Spinal cord (tissue), 10 donors: ENCODE measurements around the gene PLD3. TPM values are rescaled to one million over a fixed set of nuclear protein-coding genes. Genes with fewer than 3 reads are reported as not detected.
"Not testable (repeated sequence)": the region's sequence is repeated elsewhere in the genome, so short reads cannot be mapped to it uniquely, and the experiment has no call there.

Experiments
- DNase-seq, 6 donors: peaks; one replicate each; pipeline versions ENCODE4 v3.0.0 to v3.0.0-alpha.2; 2013 to 2015; ENCODE audit warnings: low spot score in 6 of 6, low read depth in 4 of 6
- H3K27ac ChIP-seq: one replicate; pipeline ENCODE4 v1.5.1; 2013; ENCODE audit warnings: low read depth, low read length, control low read depth
- H3K27me3 ChIP-seq: one replicate; pipeline ENCODE4 v1.6.1; 2013; ENCODE audit warnings: low read length; ENCODE audit not compliant: control insufficient read depth, insufficient read depth
- H3K36me3 ChIP-seq: one replicate; pipeline ENCODE4 v1.6.1; 2013; ENCODE audit warnings: low read length; ENCODE audit not compliant: control insufficient read depth, insufficient read depth
- H3K4me1 ChIP-seq: one replicate; pipeline ENCODE4 v1.6.1; 2013; ENCODE audit warnings: low read length; ENCODE audit not compliant: control insufficient read depth, insufficient read depth
- H3K4me3 ChIP-seq: one replicate; pipeline ENCODE4 v1.5.1; 2013; ENCODE audit warnings: low read depth, low read length, control low read depth
- H3K9me3 ChIP-seq: one replicate; pipeline ENCODE4 v1.6.1; 2013; ENCODE audit warnings: low read length; ENCODE audit not compliant: control insufficient read depth, insufficient read depth
- WGBS: methylation state at CpG from one replicate; pipeline ENCODE4 v1.1.5; 2013; ENCODE audit warnings: missing lambda C conversion rate; ENCODE audit not compliant: insufficient coverage; 5-methylcytosine and 5-hydroxymethylcytosine counted together
- polyA plus RNA-seq, 2 donors: library from polyadenylated mRNA; unstranded; fragments of 120-200 nt; gene quantifications; one replicate each; pipeline ENCODE4 v1.2.1, GENCODE V29; 2013; ENCODE audit not compliant: insufficient read length in 2 of 2
- total RNA-seq, 2 donors: library from RNA; depleted of rRNA in 1 of 2; stranded (reverse); fragments of 120-200 nt in 1 of 2; fragments of >200 nt in 1 of 2; gene quantifications; one replicate each; pipeline versions ENCODE4 v1.2.3 to v1.2.4, GENCODE V29; 2013 to 2014
- donor health status: healthy.

Gene PLD3
- total and polyA plus RNA-seq, 4 donors: 257 to 522 (median 422) TPM

- no peak for DNase-seq
- H3K4me3 ChIP-seq: no peak overlapping the region
- no peak overlapping the region for H3K27ac ChIP-seq
- WGBS: 77% methylated on average over 21 of the region's 22 CpGs
- no peaks in the 10 kb centered on the region for H3K36me3 ChIP-seq
- no peaks in the 10 kb centered on the region for H3K27me3 ChIP-seq
- H3K4me1 ChIP-seq: peaks cover 15% of the 10 kb centered on the region
- H3K9me3 ChIP-seq: no peaks in the 10 kb centered on the region
Measured at GRCh38 chr19:40407714-40408597, 59.5 kb downstream of the PLD3 start.

GRCh38 chr19:40408598-40408925 lies 60.1 kb downstream of the PLD3 start:
- DNase-seq, H3K27me3 ChIP-seq, H3K9me3 ChIP-seq, H3K4me3 ChIP-seq, H3K36me3 ChIP-seq, H3K27ac ChIP-seq: not testable (repeated sequence)
- H3K4me1 ChIP-seq: peaks cover 21% of the 10 kb centered on the region
- 95% methylated on average over 6 of the region's 8 CpGs for WGBS

GRCh38 chr19:40410030-40410389 lies 61.5 kb downstream of the PLD3 start:
- no peak overlapping the region for H3K27ac ChIP-seq
- no peak overlapping the region for H3K4me3 ChIP-seq
- no peaks in the 10 kb centered on the region for H3K36me3 ChIP-seq
- no peak for DNase-seq
- H3K4me1 ChIP-seq: peaks cover 28% of the 10 kb centered on the region
- 38% methylated on average over 6 of the region's 9 CpGs for WGBS
- no peaks in the 10 kb centered on the region for H3K9me3 ChIP-seq
- H3K27me3 ChIP-seq: no peaks in the 10 kb centered on the region

GRCh38 chr19:40411125-40411842 lies 62.8 kb downstream of the PLD3 start:
- H3K4me3 ChIP-seq: no peak overlapping the region
- no peaks in the 10 kb centered on the region for H3K36me3 ChIP-seq
- H3K27ac ChIP-seq: no peak overlapping the region
- DNase-seq: no peak
- 72% methylated on average over 16 of the region's 16 CpGs for WGBS
- peaks cover 29% of the 10 kb centered on the region for H3K4me1 ChIP-seq
- no peaks in the 10 kb centered on the region for H3K9me3 ChIP-seq
- no peaks in the 10 kb centered on the region for H3K27me3 ChIP-seq

- no peaks in the 10 kb centered on the region for H3K36me3 ChIP-seq
- H3K9me3 ChIP-seq: no peaks in the 10 kb centered on the region
- H3K4me3 ChIP-seq: no peak overlapping the region
- WGBS: 65% methylated on average over 5 of the region's 8 CpGs
- no peak overlapping the region for H3K27ac ChIP-seq
- no peaks in the 10 kb centered on the region for H3K27me3 ChIP-seq
- peaks cover 30% of the 10 kb centered on the region for H3K4me1 ChIP-seq
- no peak for DNase-seq
Measured at GRCh38 chr19:40411958-40412499, 63.5 kb downstream of the PLD3 start.

GRCh38 chr19:40412866-40413265 lies 64.4 kb downstream of the PLD3 start:
- H3K4me3 ChIP-seq: peak overlapping the region; percentile 12
- H3K27ac ChIP-seq: peak overlapping the region; percentile 61
- 69% methylated on average over 4 of the region's 4 CpGs for WGBS
- no peaks in the 10 kb centered on the region for H3K36me3 ChIP-seq
- H3K4me1 ChIP-seq: peaks cover 37% of the 10 kb centered on the region
- DNase-seq: no peak
- H3K9me3 ChIP-seq: no peaks in the 10 kb centered on the region
- H3K27me3 ChIP-seq: no peaks in the 10 kb centered on the region

- H3K36me3 ChIP-seq: no peaks in the 10 kb centered on the region
- H3K4me3 ChIP-seq: peak within 1 kb of the TSS; percentile 12
- DNase-seq: peak in 2 of 6 donors; percentile 12 to 68
- WGBS: 26% methylated on average over 11 of the region's 18 CpGs
- peaks cover 37% of the 10 kb centered on the region for H3K4me1 ChIP-seq
- H3K9me3 ChIP-seq: no peaks in the 10 kb centered on the region
- H3K27ac ChIP-seq: peak within 1 kb of the TSS; percentile 61
- no peaks in the 10 kb centered on the region for H3K27me3 ChIP-seq
Measured at GRCh38 chr19:40413291-40413845, 64.9 kb downstream of the PLD3 start, which contains the start of gene PRX. TSS of gene PRX (minus strand) at chr19:40413378. CDS start at chr19:40407932, 5,446 bp downstream.

GRCh38 chr19:40414542-40415535 lies 66.3 kb downstream of the PLD3 start:
- DNase-seq: no peak
- Histone ChIP-seq H3K27me3 (no peaks in the 10 kb centered on the region), H3K27ac (no peak overlapping the region), H3K4me1 (peaks cover 37% of the 10 kb centered on the region), H3K9me3 (no peaks in the 10 kb centered on the region), H3K4me3 (no peak overlapping the region), H3K36me3 (no peaks in the 10 kb centered on the region)
- 93% methylated on average over 15 of the region's 21 CpGs for WGBS

- Histone ChIP-seq H3K27ac (peak overlapping the region; percentile 7), H3K9me3 (no peaks in the 10 kb centered on the region), H3K4me3 (no peak overlapping the region), H3K4me1 (peaks cover 41% of the 10 kb centered on the region), H3K27me3 (no peaks in the 10 kb centered on the region), H3K36me3 (no peaks in the 10 kb centered on the region)
- WGBS: 70% methylated on average over 2 of the region's 2 CpGs
- DNase-seq: no peak
Measured at GRCh38 chr19:40415768-40416167, 67.3 kb downstream of the PLD3 start.
